ENCODE results near the gene CCSER1.

- TF ChIP-seq CTCF (IDR thresholded peaks at IDR 0.05; ENCODE audit: low read depth, low read length, missing input control) (no peak), RAD21 (IDR thresholded peaks at IDR 0.05) (no peak), JUND (IDR thresholded peaks at IDR 0.05) (no peak), REST (IDR thresholded peaks at IDR 0.05) (no peak), GABPA (IDR thresholded peaks at IDR 0.05 in 1 of 2, conservative IDR thresholded peaks at IDR 0.05 in 1 of 2) (no peak), EGR1 (IDR thresholded peaks at IDR 0.05; ENCODE audit: low read depth in 2 of 2) (no peak), FOXA1 (IDR thresholded peaks at IDR 0.05) (no peak), MAX (IDR thresholded peaks at IDR 0.05) (no peak), YY1 (IDR thresholded peaks at IDR 0.05) (no peak), ZBTB33 (IDR thresholded peaks at IDR 0.05) (no peak), ATF3 (IDR thresholded peaks at IDR 0.05) (no peak), TAF1 (conservative IDR thresholded peaks at IDR 0.05) (no peak), SP1 (IDR thresholded peaks at IDR 0.05) (no peak), RXRA (IDR thresholded peaks at IDR 0.05) (no peak)
Observed at GRCh38 chr4:90841676-90842075, 714.5 kb downstream of the CCSER1 start.

All from liver (tissue), 3 donors.